MM.1S (cell line): ENCODE measurements around the gene RNASE3.

Experiments
- EZH2 ChIP-seq: fragments of 300-600 bp; sonication (generic); optimal IDR thresholded peaks from 2 replicates; pipeline ENCODE3; 2017; ENCODE audit warnings: low read depth, mild to moderate bottlenecking, antibody characterized with exemption, low read length, mixed read lengths
- EZH2phosphoT487 ChIP-seq: fragments of 300-600 bp; sonication (generic); IDR thresholded peaks from 2 replicates; pipeline ENCODE4 v1.6.1; 2018; ENCODE audit warnings: antibody characterized with exemption, low read length
- TF ChIP-seq, protein P1 (sequence below): fragments of 300-600 bp; sonication (generic); IDR thresholded peaks from 2 replicates; pipeline ENCODE4 v1.5.1; 2016; ENCODE audit warnings: antibody characterized with exemption, low read length, mixed read lengths

DNA sequence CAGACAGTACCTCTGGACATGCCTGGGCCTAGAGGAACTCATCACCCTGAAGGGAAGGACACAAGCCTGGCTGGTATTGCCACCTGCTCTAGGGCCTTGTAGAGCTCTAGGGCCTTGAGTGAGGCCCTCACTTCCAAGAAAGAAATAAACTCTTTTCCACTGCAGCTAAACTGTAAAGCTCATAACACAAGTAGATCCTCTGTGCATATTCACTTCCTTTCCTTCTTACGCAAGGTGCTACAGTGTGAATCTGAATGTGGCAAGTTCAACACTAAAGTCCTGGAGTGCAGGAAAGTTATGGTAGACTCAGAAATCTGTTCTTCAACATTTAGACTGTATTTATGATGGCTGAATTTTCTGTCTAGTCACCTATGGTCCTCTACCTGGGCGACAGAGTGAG is 14.5 kb downstream of the RNASE3 start:
- TF ChIP-seq, protein P1, sequence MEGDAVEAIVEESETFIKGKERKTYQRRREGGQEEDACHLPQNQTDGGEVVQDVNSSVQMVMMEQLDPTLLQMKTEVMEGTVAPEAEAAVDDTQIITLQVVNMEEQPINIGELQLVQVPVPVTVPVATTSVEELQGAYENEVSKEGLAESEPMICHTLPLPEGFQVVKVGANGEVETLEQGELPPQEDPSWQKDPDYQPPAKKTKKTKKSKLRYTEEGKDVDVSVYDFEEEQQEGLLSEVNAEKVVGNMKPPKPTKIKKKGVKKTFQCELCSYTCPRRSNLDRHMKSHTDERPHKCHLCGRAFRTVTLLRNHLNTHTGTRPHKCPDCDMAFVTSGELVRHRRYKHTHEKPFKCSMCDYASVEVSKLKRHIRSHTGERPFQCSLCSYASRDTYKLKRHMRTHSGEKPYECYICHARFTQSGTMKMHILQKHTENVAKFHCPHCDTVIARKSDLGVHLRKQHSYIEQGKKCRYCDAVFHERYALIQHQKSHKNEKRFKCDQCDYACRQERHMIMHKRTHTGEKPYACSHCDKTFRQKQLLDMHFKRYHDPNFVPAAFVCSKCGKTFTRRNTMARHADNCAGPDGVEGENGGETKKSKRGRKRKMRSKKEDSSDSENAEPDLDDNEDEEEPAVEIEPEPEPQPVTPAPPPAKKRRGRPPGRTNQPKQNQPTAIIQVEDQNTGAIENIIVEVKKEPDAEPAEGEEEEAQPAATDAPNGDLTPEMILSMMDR, result no peak
- TF ChIP-seq EZH2, result no peak
- no peak for TF ChIP-seq EZH2phosphoT487
